LNCAP (cell line): Measurements from ENCODE around the gene MAST4.
A peak's percentile ranks its signal among the peaks of the same experiment; 100 is the strongest.

Experiments
- TF ChIP-seq, protein P1 (sequence below): fragments of 450-650 bp; IDR thresholded peaks from 2 replicates; pipeline ENCODE4 v1.5.1; 2017; ENCODE audit warnings: mild to moderate bottlenecking

MAST4 gene

DNA sequence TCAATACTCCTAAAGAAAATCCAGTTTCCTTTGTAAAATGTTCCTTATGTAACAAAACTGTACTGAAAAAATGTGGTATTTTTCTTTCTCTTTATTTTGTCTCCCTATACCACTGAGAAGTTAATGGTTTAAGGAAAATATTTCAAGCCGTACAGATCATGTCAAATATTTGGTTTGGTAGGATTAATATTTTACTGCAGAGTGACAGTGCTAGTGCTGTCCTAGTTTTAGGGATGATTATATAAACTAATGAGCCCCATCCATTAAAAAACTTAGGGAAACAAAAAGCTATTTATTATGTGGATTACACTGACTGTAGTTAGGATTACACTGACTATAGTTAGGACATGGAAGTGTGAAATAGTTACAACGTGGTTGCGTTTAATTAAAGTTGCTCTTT lies 391.3 kb downstream of the MAST4 start:
- TF ChIP-seq, protein P1, sequence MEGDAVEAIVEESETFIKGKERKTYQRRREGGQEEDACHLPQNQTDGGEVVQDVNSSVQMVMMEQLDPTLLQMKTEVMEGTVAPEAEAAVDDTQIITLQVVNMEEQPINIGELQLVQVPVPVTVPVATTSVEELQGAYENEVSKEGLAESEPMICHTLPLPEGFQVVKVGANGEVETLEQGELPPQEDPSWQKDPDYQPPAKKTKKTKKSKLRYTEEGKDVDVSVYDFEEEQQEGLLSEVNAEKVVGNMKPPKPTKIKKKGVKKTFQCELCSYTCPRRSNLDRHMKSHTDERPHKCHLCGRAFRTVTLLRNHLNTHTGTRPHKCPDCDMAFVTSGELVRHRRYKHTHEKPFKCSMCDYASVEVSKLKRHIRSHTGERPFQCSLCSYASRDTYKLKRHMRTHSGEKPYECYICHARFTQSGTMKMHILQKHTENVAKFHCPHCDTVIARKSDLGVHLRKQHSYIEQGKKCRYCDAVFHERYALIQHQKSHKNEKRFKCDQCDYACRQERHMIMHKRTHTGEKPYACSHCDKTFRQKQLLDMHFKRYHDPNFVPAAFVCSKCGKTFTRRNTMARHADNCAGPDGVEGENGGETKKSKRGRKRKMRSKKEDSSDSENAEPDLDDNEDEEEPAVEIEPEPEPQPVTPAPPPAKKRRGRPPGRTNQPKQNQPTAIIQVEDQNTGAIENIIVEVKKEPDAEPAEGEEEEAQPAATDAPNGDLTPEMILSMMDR, result no peak

DNA sequence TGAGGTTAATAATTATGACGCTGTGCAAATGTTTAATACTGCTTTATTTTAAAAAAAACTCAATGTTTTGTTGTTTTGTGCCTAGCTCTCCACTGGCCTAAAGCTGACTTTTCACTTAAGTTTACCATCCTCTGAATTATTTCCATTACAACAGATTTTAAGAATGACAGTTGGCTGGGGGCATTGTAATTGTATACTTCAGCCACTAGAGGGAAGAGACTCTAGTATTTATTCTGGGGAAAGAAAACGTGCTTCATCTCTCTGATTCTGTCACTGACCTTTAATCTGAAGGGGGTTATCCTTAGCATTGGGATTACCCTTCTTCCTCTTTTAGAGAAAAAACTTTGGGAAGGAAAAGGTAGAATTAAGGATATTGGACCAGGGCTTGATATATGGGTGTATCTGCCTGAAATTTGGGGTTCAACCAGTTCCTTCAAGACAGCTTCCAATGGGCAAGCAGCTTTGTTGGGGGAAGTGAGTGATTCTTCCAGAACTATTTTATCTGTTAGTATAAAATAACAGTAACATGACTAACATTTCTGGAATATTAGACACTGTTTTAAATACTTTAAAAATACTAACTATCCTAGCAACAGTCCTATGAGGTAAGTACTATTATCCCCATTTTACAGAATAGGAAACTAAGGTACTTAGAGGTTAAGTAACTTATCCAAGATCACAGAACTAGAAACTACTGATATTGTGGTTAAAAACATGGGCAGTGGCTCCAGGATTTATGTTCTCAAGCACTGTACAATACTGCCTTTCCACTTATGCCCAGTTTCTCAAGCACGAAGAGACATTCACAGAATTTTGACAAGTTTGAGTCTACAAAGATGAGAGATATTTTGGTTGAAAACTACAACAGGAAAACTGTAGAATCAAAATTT lies 392.0 kb downstream of the MAST4 start:
- TF ChIP-seq, protein P1, result peak; percentile 81

DNA sequence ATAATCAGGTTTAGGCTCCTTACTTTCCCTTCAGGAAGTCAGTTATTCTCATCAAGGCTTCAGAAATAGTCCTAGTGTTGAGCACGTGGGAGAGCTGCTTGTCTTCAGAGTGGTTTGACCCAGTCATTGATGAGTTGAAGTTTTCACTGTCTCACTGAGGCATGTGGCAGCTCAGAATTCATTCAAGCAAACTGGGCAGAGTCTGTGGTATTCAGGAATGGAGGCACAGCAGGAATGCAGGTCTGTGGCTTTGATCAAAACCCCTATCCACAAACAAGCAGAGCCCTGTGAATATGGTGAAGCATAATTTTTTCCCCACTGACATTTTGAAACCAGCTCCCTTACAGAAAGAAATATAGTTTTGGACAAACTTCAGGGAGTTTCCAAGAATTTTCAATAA lies 393.1 kb downstream of the MAST4 start:
- TF ChIP-seq, protein P1, result no peak

DNA sequence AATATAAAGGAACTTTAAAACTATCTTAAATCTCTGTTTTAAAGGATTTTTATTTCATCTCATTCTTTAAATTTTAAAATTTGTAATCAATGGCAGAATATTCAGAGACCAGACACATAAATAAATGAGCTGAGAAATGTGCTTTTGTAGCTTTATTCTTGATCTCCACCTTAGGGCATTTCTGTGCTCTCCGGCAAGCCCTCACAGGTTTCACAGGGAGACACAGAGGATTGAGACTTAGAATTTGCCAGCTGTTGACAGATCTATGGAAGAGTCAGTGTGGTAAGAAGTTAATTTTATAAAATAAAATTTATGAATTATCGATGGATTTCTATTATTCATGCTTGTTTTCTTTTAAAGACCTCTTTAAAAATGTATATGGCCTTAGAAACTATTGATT lies 393.6 kb downstream of the MAST4 start:
- TF ChIP-seq, protein P1, result no peak

DNA sequence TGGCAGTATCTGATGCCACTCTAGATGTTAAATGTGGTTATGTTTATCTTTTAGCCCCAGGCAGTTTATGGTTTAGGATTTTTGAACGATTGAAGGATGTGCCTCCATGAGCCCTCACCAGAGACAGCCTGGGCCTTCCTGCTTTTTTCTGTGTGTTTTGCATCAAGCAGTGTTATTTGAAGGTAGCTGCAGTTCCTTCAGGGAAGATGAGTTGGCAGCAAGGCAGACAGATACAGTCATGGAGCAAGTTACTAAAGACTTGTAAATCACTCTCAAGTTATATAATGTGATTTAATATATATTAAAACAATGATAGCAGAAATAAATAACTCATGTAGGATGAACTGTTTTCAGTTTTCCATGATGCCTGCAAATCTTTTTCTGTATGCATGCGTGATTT lies 395.6 kb downstream of the MAST4 start:
- TF ChIP-seq, protein P1, result no peak

DNA sequence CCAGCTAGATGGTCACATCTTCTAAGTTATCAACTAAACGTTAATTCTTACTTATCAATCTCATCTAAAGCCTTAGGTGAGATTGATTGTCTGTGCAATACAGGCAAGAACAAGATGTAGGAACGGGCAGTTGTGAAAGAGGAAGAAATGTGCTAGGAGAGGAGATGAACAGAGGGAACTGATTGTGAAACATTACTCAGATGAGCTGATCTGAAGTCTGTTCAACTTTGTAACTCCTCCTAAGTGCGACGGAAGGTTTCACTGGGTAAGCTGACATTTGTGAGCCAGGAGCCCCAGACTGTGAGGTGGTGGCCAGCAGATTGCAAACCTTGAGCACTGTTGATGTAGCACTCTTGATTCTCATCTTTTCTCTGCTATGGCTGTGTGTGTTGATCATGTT lies 396.4 kb downstream of the MAST4 start:
- TF ChIP-seq, protein P1, result no peak

DNA sequence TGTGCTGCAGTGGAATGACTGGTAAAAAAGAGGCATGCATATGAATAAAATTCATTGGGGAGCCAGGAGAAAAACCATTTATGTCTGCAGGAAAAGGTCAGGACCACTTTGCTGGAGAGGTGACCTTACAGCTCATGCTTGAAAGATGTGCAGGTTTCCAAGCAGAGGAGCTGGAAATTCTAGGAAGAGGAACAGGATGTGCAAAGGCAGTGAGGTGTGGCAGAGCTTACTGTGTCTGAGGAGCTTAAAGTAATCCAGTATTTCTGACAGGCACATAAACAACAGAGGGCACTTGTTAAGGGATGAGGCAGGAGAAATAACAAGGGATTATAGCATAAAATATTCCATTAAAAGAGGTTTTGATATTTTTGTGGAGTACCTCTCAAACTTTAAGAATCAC lies 397.3 kb downstream of the MAST4 start:
- TF ChIP-seq, protein P1, result no peak
